ENCODE results near the gene BAIAP2. TPM values are rescaled to one million over a fixed set of nuclear protein-coding genes. Genes with fewer than 3 reads are reported as not detected.
A peak's percentile ranks its signal among the peaks of the same experiment; 100 is the strongest.

BAIAP2 gene
- total and polyA plus RNA-seq, 8 donors, result 21.1 to 263 (median 56.3) TPM

GRCh38 chr17:81067391-81067811 lies 32.5 kb downstream of the BAIAP2 start:
- no peaks in the 10 kb centered on the region for H3K27me3 ChIP-seq
- peaks cover 76 to 92% (median 90%) of the 10 kb centered on the region in 4 donors for H3K4me1 ChIP-seq
- peak overlapping the region; percentile 38 to 80 (median 77) for H3K27ac ChIP-seq
- no peak for TF ChIP-seq POLR2AphosphoS5 (IDR thresholded peaks at IDR 0.05)
- no peak for TF ChIP-seq EP300 (IDR thresholded peaks at IDR 0.05)
- no peak for TF ChIP-seq CTCF (IDR thresholded peaks at IDR 0.05)
- TF ChIP-seq POLR2A (IDR thresholded peaks at IDR 0.05), result no peak
- H3K36me3 ChIP-seq, result peaks cover 0 to 41% (median 16%) of the 10 kb centered on the region in 4 donors
- no peaks in the 10 kb centered on the region for H3K9me3 ChIP-seq
- DNase-seq, result peak; percentile 60 to 63
- intact Hi-C loops (cut with DNase I; ENCODE audit: low total_unique reads), result no loop called here
- no peak overlapping the region for H3K4me3 ChIP-seq
- WGBS, 5 donors, result 30 to 71% (median 39%) methylated on average over 3 to 20 of the region's 20 CpGs

- 72 to 85% (median 80%) methylated on average over 10 to 26 of the region's 26 CpGs for WGBS, 5 donors
- TF ChIP-seq POLR2A (IDR thresholded peaks at IDR 0.05) (no peak), CTCF (IDR thresholded peaks at IDR 0.05) (no peak), EP300 (IDR thresholded peaks at IDR 0.05) (no peak), POLR2AphosphoS5 (IDR thresholded peaks at IDR 0.05) (no peak)
Measured at GRCh38 chr17:81068411-81069134, 33.6 kb downstream of the BAIAP2 start.

GRCh38 chr17:81069135-81069645 lies 34.2 kb downstream of the BAIAP2 start:
- peak in 1 of 2 donors; percentile 86 for DNase-seq
- peaks cover 0 to 38% (median 16%) of the 10 kb centered on the region in 4 donors for H3K36me3 ChIP-seq
- intact Hi-C loops (cut with DNase I; ENCODE audit: low total_unique reads), result no loop called here

More at GRCh38 chr17:81068411-81069134, 33.6 kb downstream of the BAIAP2 start:
- no peaks in the 10 kb centered on the region for H3K27me3 ChIP-seq
- H3K9me3 ChIP-seq, result no peaks in the 10 kb centered on the region
- H3K27ac ChIP-seq, result peak overlapping the region; percentile 68 to 78 (median 73)
- no peak overlapping the region for H3K4me3 ChIP-seq
- intact Hi-C loops (cut with DNase I; ENCODE audit: low total_unique reads), result no loop called here
- peaks cover 65 to 88% (median 85%) of the 10 kb centered on the region in 4 donors for H3K4me1 ChIP-seq
- no peak for DNase-seq
- H3K36me3 ChIP-seq, result peaks cover 0 to 33% (median 16%) of the 10 kb centered on the region in 4 donors

More at GRCh38 chr17:81069135-81069645, 34.2 kb downstream of the BAIAP2 start:
- TF ChIP-seq POLR2A (IDR thresholded peaks at IDR 0.05), result no peak
- TF ChIP-seq POLR2AphosphoS5 (IDR thresholded peaks at IDR 0.05), result no peak
- TF ChIP-seq CTCF (IDR thresholded peaks at IDR 0.05), result no peak
- no peak for TF ChIP-seq EP300 (IDR thresholded peaks at IDR 0.05)
- Histone ChIP-seq H3K4me1 (peaks cover 59 to 85% (median 79%) of the 10 kb centered on the region in 4 donors), H3K27ac (peak overlapping the region; percentile 68 to 78 (median 73)), H3K27me3 (no peaks in the 10 kb centered on the region), H3K9me3 (no peaks in the 10 kb centered on the region), H3K4me3 (no peak overlapping the region)
- 25 to 66% (median 58%) methylated on average over 6 to 23 of the region's 23 CpGs for WGBS, 5 donors
